Osteocyte (in vitro differentiated cells): ENCODE measurements around the gene CPA1. TPM values are rescaled to one million over a fixed set of nuclear protein-coding genes. Genes with fewer than 3 reads are reported as not detected.
A peak's percentile ranks its signal among the peaks of the same experiment; 100 is the strongest.

Source experiments
- DNase-seq: peaks from one replicate; pipeline ENCODE4 v3.0.0; 2021; ENCODE audit warnings: mixed read lengths; ENCODE audit not compliant: unreplicated experiment; ENCODE audit errors: extremely low spot score
- H3K27ac Mint-ChIP-seq: one replicate; pipeline ENCODE4 v1.8.0; 2021; ENCODE audit warnings: mild to moderate bottlenecking, mixed read lengths; ENCODE audit not compliant: unreplicated experiment
- H3K27me3 Mint-ChIP-seq: one replicate; pipeline ENCODE4 v1.8.0; 2021; ENCODE audit warnings: mixed read lengths; ENCODE audit not compliant: unreplicated experiment
- H3K36me3 Mint-ChIP-seq: one replicate; pipeline ENCODE4 v1.8.0; 2021; ENCODE audit warnings: mixed read lengths; ENCODE audit not compliant: unreplicated experiment
- H3K4me1 Mint-ChIP-seq: one replicate; pipeline ENCODE4 v1.8.0; 2021; ENCODE audit warnings: mixed read lengths; ENCODE audit not compliant: unreplicated experiment
- H3K4me3 Mint-ChIP-seq: one replicate; pipeline ENCODE4 v1.8.0; 2021; ENCODE audit warnings: mild to moderate bottlenecking, moderate library complexity, mixed read lengths; ENCODE audit not compliant: unreplicated experiment
- H3K9me3 Mint-ChIP-seq: one replicate; pipeline ENCODE4 v1.8.0; 2021; ENCODE audit warnings: mixed read lengths; ENCODE audit not compliant: unreplicated experiment
- CTCF ChIP-seq: fragments of 200-600 bp; sonication (generic); IDR thresholded peaks from 2 replicates; pipeline ENCODE4 v1.5.0; 2021; ENCODE audit warnings: antibody characterized with exemption, mild to moderate bottlenecking, moderate library complexity
- total RNA-seq: library from RNA; stranded (reverse); gene quantifications from 2 replicates; pipeline ENCODE4 v1.2.1, GENCODE V29; 2021

CPA1 gene
- total RNA-seq, 1 donor from 2014 or later: not detected

GRCh38 chr7:130415006-130415405 lies 34.7 kb downstream of the CPA1 start:
- no peaks in the 10 kb centered on the region for H3K27me3 Mint-ChIP-seq
- H3K36me3 Mint-ChIP-seq: peaks cover 6% of the 10 kb centered on the region
- no peak overlapping the region for H3K27ac Mint-ChIP-seq
- no peak overlapping the region for H3K4me3 Mint-ChIP-seq
- H3K4me1 Mint-ChIP-seq: peaks cover 21% of the 10 kb centered on the region
- TF ChIP-seq CTCF: no peak
- H3K9me3 Mint-ChIP-seq: no peaks in the 10 kb centered on the region
- DNase-seq: no peak

DNA sequence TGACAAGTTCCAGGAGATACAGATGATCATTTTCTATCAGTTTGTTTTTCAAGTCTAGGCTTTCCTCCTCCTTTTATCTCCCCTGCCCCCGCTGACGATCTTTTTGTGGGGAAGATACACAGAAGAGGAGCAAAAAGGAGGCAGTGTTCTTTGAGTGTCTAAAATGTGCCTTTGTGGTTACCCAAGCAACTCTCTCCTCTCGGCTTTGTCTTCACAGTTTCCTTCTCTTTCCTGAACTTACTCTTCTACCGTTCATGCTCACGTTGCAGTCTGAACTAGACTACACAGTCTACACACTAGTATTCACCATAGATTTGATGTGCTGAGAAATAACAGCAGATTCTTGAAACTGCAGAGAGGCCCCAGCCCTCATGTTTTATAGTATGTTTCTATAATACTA lies 36.9 kb downstream of the CPA1 start:
- H3K27ac Mint-ChIP-seq: no peak overlapping the region
- H3K4me1 Mint-ChIP-seq: peaks cover 34% of the 10 kb centered on the region
- DNase-seq: no peak
- H3K9me3 Mint-ChIP-seq: no peaks in the 10 kb centered on the region
- no peaks in the 10 kb centered on the region for H3K27me3 Mint-ChIP-seq
- no peak overlapping the region for H3K4me3 Mint-ChIP-seq
- no peak for TF ChIP-seq CTCF
- H3K36me3 Mint-ChIP-seq: no peaks in the 10 kb centered on the region

DNA sequence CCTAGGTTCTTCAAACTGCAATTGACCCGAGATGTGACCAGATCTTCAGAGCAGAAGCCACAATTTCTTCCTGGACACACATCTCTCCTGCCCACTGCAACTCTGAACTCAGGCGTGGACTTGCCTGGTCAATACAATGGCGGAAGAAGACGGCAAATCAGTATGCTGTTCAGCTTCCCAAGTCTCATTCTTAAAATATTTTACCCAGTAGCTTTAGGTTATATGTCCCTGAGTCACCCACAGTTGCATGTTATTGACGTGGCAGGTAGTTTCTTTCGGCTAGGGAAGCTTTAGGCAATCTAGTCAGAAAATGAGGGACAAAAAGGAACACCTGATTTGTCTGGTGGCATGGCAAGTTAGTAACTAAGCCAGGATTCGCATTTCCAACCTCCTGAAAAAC lies 38.0 kb downstream of the CPA1 start:
- TF ChIP-seq CTCF: no peak
- Mint-ChIP-seq H3K9me3 (no peaks in the 10 kb centered on the region), H3K4me1 (peaks cover 37% of the 10 kb centered on the region), H3K4me3 (no peak overlapping the region), H3K27me3 (no peaks in the 10 kb centered on the region), H3K36me3 (no peaks in the 10 kb centered on the region), H3K27ac (no peak overlapping the region)
- no peak for DNase-seq

GRCh38 chr7:130419658-130420057 lies 39.4 kb downstream of the CPA1 start:
- no peaks in the 10 kb centered on the region for H3K9me3 Mint-ChIP-seq
- no peak for DNase-seq
- no peak overlapping the region for H3K27ac Mint-ChIP-seq
- H3K36me3 Mint-ChIP-seq: no peaks in the 10 kb centered on the region
- H3K4me1 Mint-ChIP-seq: peaks cover 32% of the 10 kb centered on the region
- no peaks in the 10 kb centered on the region for H3K27me3 Mint-ChIP-seq
- no peak for TF ChIP-seq CTCF
- H3K4me3 Mint-ChIP-seq: no peak overlapping the region

DNA sequence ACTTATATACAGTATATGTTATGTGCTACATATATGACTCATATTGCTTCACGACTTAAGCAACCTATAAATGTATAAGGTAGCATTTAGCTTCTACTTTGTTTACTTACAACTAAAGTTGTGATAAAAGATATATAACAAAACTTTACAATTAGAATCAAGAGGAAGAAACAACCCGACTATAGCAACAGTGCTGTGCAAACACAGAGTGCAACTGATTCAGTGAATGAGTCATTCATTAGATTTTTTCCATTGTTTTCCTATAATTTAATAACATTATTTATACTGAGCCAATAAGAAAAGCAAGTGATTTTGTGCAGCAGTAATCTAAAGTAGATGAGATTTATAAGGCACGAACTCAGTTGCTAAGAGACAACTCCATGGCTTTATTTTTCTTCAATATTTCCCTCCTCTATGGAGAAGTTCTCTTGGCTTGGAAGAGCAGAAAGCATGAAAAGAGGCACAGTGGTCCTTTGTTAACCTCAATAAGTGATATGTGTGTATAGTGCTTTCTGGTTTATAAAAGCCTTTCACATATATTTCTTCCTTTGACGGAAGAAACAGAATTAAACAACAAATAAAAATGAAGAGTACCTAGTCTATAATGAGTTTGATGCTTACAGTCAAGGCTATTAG lies 40.8 kb downstream of the CPA1 start:
- Mint-ChIP-seq H3K4me1 (peaks cover 32% of the 10 kb centered on the region), H3K27ac (peak overlapping the region; percentile 78), H3K9me3 (no peaks in the 10 kb centered on the region), H3K36me3 (no peaks in the 10 kb centered on the region), H3K4me3 (no peak overlapping the region), H3K27me3 (no peaks in the 10 kb centered on the region)
- DNase-seq: no peak
- TF ChIP-seq CTCF: no peak
